Mesothelial cell of epicardium (in vitro differentiated cells): ENCODE results near the gene NPIPA2. TPM values are rescaled to one million over a fixed set of nuclear protein-coding genes. Genes with fewer than 3 reads are reported as not detected.
"Not testable (repeated sequence)": the region's sequence is repeated elsewhere in the genome, so short reads cannot be mapped to it uniquely, and the experiment has no call there.

Experiments used
- DNase-seq, 2 experiments: peaks; one replicate each; pipeline ENCODE4 v3.0.0; 2021; ENCODE audit warnings: low spot score in 2 of 2; ENCODE audit not compliant: unreplicated experiment in 2 of 2
- H3K27ac Mint-ChIP-seq: 2 replicates; pipeline ENCODE4 v1.8.0; 2021; ENCODE audit warnings: mixed read lengths
- H3K27me3 Mint-ChIP-seq: 2 replicates; pipeline ENCODE4 v1.8.0; 2021; ENCODE audit warnings: low read depth, mixed read lengths
- H3K36me3 Mint-ChIP-seq: 2 replicates; pipeline ENCODE4 v1.8.0; 2021; ENCODE audit warnings: mixed read lengths
- H3K4me1 Mint-ChIP-seq: 2 replicates; pipeline ENCODE4 v1.8.0; 2021; ENCODE audit warnings: mixed read lengths
- H3K4me3 Mint-ChIP-seq: 2 replicates; pipeline ENCODE4 v1.8.0; 2021; ENCODE audit warnings: mild to moderate bottlenecking, moderate library complexity, mixed read lengths
- H3K9me3 Mint-ChIP-seq: 2 replicates; pipeline ENCODE4 v1.8.0; 2021; ENCODE audit warnings: mixed read lengths
- total RNA-seq: library from RNA; stranded (reverse); gene quantifications from 3 replicates; pipeline ENCODE4 v1.2.1, GENCODE V29; 2021

Gene NPIPA2
- total RNA-seq, 1 donor from 2014 or later, result 11.2 TPM

DNA sequence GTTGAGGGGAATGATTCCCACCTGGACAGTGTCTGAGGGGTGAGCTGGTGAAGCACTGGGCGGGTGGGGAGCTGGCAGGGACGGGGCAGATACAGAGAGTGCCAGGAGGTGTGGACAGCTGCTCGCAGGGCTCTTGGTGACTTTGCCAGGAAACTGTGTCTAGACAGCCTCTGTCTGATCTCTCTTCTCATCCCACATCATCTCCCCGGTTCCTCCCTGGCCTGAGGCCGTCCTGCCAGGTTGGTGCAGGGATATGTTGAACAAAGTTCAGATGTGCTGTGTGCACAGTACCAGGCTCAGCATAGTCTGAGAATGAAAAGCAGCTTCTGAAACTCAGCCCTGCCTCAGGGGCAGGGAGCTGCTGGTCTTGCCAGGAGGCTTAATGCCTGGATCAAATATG, 47.2 kb downstream of the NPIPA2 start:
- DNase-seq, H3K9me3 Mint-ChIP-seq, H3K36me3 Mint-ChIP-seq, H3K27ac Mint-ChIP-seq, H3K4me1 Mint-ChIP-seq, H3K27me3 Mint-ChIP-seq, H3K4me3 Mint-ChIP-seq: not testable (repeated sequence)

DNA sequence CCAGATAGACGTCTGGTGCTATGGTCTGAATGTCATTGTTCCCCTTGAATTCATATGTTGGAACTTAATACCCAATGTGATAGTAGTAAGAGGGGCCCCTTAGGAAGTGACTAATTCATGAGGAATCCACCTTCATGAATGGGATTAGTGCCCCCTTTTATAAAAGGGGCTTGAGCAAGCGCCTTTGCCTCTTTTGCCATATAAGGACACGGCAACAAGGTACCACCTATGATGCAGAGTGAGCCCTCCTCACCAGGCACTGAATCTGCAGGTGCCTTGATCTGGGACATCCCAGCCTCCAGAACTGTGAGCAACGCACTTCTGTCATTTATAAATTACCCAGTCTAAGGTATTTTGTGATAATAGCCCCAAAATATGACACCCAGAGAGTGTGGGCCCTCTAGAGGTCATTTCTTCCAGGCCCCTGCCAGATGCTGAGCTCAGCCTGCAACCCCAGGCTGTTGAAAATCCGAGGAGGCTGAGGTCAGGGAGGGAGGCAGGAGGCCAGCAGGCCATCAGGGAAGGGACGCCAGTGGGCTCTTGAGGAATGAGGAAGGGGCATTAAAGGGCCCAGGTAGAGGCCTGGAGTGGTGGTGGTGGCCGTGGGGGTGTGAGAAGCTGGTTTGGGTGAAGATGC, 48.1 kb downstream of the NPIPA2 start:
- not testable (repeated sequence) for DNase-seq, H3K9me3 Mint-ChIP-seq, H3K4me1 Mint-ChIP-seq, H3K4me3 Mint-ChIP-seq, H3K27ac Mint-ChIP-seq, H3K27me3 Mint-ChIP-seq, H3K36me3 Mint-ChIP-seq

DNA sequence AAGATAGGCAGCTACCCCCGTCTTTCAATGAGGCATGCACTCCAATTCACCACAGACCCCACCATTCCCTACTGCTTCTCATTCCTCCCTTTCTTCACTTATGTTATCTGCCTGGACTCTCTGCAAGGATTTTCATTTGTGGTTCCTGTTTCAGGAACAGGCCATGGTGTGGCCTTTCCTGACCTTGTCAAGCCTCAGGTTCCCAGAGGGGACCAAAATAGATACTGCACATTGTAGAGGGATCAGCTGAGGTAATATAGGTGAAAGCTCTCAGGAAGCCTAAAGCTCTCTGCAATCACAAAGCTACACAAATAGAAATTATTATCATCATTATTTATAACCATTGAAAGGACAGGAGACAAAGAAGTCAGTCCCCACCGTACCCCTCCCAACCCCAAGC, 50.6 kb downstream of the NPIPA2 start:
- not testable (repeated sequence) for H3K4me1 Mint-ChIP-seq, H3K9me3 Mint-ChIP-seq, H3K4me3 Mint-ChIP-seq, H3K27ac Mint-ChIP-seq, H3K27me3 Mint-ChIP-seq, H3K36me3 Mint-ChIP-seq, DNase-seq

DNA sequence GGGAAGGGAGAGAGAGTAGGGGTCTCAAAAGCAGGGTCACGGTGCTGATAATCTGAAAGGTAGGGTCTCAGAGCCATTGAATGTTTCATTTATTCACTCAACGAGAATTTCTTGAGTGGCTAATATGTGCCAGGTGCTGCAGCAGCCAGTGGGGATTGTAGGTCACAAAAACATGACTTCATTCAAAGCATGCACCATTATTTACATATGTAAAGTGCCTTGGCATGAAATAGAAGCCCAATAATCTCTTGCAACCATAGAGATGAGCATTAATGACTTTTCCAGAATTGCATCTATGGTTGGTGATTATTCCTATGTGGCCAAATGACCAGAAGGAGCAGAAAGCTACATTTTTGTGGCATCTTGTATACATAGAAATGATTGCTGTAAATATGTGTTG, 55.2 kb downstream of the NPIPA2 start:
- H3K4me3 Mint-ChIP-seq, H3K9me3 Mint-ChIP-seq, H3K36me3 Mint-ChIP-seq, H3K27ac Mint-ChIP-seq, H3K27me3 Mint-ChIP-seq, H3K4me1 Mint-ChIP-seq, DNase-seq: not testable (repeated sequence)

GRCh38 chr16:14803577-14803976, 61.2 kb downstream of the NPIPA2 start:
- H3K27me3 Mint-ChIP-seq, DNase-seq, H3K4me3 Mint-ChIP-seq, H3K27ac Mint-ChIP-seq, H3K36me3 Mint-ChIP-seq, H3K4me1 Mint-ChIP-seq, H3K9me3 Mint-ChIP-seq: not testable (repeated sequence)

GRCh38 chr16:14807184-14807678, 64.9 kb downstream of the NPIPA2 start:
- H3K9me3 Mint-ChIP-seq, H3K36me3 Mint-ChIP-seq, H3K27ac Mint-ChIP-seq, H3K4me3 Mint-ChIP-seq, H3K4me1 Mint-ChIP-seq, H3K27me3 Mint-ChIP-seq, DNase-seq: not testable (repeated sequence)

GRCh38 chr16:14813890-14814289, 71.6 kb downstream of the NPIPA2 start:
- H3K9me3 Mint-ChIP-seq, H3K27me3 Mint-ChIP-seq, H3K4me3 Mint-ChIP-seq, H3K36me3 Mint-ChIP-seq, DNase-seq, H3K4me1 Mint-ChIP-seq, H3K27ac Mint-ChIP-seq: not testable (repeated sequence)

Other genes starting within 250 kb of the NPIPA2 start
- 30.3 to 39.6 TPM (median 35.6 TPM) in 3 replicates for gene PARN, start 112.3 kb upstream of the NPIPA2 start, total RNA-seq
- 57.0 to 60.7 TPM (median 57.5 TPM) in 3 replicates for gene BFAR, start 109.6 kb upstream of the NPIPA2 start, total RNA-seq
- gene PLA2G10, start 48.2 kb upstream of the NPIPA2 start, total RNA-seq, result not detected in 3 replicates
- 4.4 to 5.7 TPM (median 4.5 TPM) in 3 replicates for gene NPIPA3, start 39.1 kb upstream of the NPIPA2 start, total RNA-seq
- 70.0 to 74.3 TPM (median 71.9 TPM) in 3 replicates for gene NOMO1, start 91.2 kb downstream of the NPIPA2 start, total RNA-seq
- gene NPIPA1, start 194.9 kb downstream of the NPIPA2 start, total RNA-seq, result 261 to 262 TPM (median 262 TPM) in 3 replicates
- gene PDXDC1, start 232.5 kb downstream of the NPIPA2 start, total RNA-seq, result 108 to 115 TPM (median 111 TPM) in 3 replicates